Ectodermal cell (in vitro differentiated cells): Measurements from ENCODE around the gene LYRM2. TPM values are rescaled to one million over a fixed set of nuclear protein-coding genes. Genes with fewer than 3 reads are reported as not detected.

Experiments used
- H3K27ac ChIP-seq: 2 replicates; pipeline ENCODE4 v1.7.0; 2013; ENCODE audit warnings: mild to moderate bottlenecking, low read depth, low read length; ENCODE audit not compliant: insufficient read depth, poor library complexity, severe bottlenecking
- H3K27me3 ChIP-seq: 2 replicates; pipeline ENCODE4 v1.7.0; 2013; ENCODE audit warnings: mild to moderate bottlenecking, low read length; ENCODE audit not compliant: insufficient read depth, control insufficient read depth, poor library complexity, severe bottlenecking
- H3K36me3 ChIP-seq: one replicate; pipeline ENCODE4 v1.7.0; 2013; ENCODE audit warnings: low read length; ENCODE audit not compliant: control insufficient read depth, insufficient read depth
- H3K4me1 ChIP-seq: one replicate; pipeline ENCODE4 v1.7.0; 2013; ENCODE audit warnings: low read length; ENCODE audit not compliant: control insufficient read depth, insufficient read depth
- H3K4me3 ChIP-seq: 2 replicates; pipeline ENCODE4 v1.7.0; 2013; ENCODE audit warnings: low read depth, low read length, control low read depth; ENCODE audit not compliant: insufficient read depth
- H3K9me3 ChIP-seq: 2 replicates; pipeline ENCODE4 v1.7.0; 2013; ENCODE audit warnings: mild to moderate bottlenecking, low read length, moderate library complexity; ENCODE audit not compliant: control insufficient read depth
- WGBS, 2 experiments: methylation state at CpG; one replicate each; pipeline ENCODE4 v1.1.7; 2013; ENCODE audit warnings: missing lambda C conversion rate in 2 of 2; 5-methylcytosine and 5-hydroxymethylcytosine counted together
- polyA plus RNA-seq, 4 experiments: library from polyadenylated mRNA; stranded (reverse); fragments of 50-300 nt; gene quantifications; one replicate each; pipeline ENCODE4 v1.2.3, GENCODE V29; 2013

LYRM2 gene, protein sequence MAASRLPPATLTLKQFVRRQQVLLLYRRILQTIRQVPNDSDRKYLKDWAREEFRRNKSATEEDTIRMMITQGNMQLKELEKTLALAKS
- 34.4 TPM for polyA plus RNA-seq (2013, experiment 1 of 4)
- 40.3 TPM for polyA plus RNA-seq (2013, experiment 2 of 4)
- 31.6 TPM for polyA plus RNA-seq (2013, experiment 3 of 4)
- polyA plus RNA-seq (2013, experiment 4 of 4) = 34.5 TPM

DNA sequence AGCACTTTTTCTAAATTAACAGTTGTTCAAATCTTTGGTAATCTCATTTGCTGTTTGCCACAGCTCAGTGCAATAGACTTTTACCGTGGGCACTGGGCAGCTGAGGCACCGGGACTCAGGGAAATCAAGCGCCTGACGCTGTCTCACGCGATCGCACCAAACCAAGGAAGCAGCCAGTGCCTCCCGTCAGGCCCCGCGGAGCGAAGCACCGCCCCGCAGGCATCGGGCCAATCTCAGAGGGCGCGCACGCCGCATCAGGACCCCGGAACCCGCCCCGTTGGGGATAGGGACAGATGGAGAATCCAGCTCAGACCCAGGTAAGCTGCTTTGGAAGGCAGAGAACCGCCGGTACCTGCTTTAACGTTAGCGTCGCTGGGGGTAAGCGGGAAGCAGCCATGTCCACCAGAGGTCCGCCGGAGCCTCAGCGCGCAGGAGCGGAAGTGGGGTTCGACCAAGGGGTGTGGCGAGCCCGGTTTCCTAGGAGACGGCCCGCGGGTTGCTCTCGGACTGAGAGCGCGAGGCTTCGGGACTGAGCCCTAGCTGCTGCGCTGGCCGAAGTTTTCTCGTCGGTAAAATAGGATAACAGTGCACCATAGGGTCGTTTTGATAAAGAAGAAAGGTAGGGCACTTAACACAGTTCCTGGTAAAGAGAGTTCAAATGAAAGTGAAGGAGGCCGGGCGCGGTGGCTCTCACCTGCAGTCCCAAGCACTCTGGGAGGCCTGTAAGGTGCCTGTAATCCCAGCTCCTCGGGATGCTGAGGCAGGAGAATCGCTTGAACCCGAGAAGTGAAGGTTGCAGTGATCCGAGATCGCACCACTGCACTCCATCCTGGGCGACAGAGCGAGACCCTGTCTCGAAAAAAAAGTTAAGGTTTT lies at the start of gene LYRM2:
TSS of gene LYRM2 (minus strand) at position 428 of the 876 bp plus-strand sequence. CDS start at position 397, 31 bp downstream.
- Histone ChIP-seq H3K4me3 (peak within 1 kb of the TSS; percentile 82), H3K4me1 (peaks cover 4% of the 10 kb centered on the region), H3K27ac (peak within 1 kb of the TSS; percentile 67), H3K27me3 (no peaks in the 10 kb centered on the region), H3K9me3 (no peaks in the 10 kb centered on the region), H3K36me3 (peaks cover 8% of the 10 kb centered on the region)
- WGBS, 2 experiments = 2% methylated on average over 58 of the region's 58 CpGs

GRCh38 chr6:89688328-89688727 lies 49.8 kb upstream of the LYRM2 start:
- H3K36me3 ChIP-seq = peaks cover 55% of the 10 kb centered on the region
- 97 to 99% methylated on average over 2 of the region's 2 CpGs for WGBS, 2 experiments
- no peaks in the 10 kb centered on the region for H3K27me3 ChIP-seq
- no peak overlapping the region for H3K4me3 ChIP-seq
- no peaks in the 10 kb centered on the region for H3K9me3 ChIP-seq
- no peak overlapping the region for H3K27ac ChIP-seq
- peaks cover 5% of the 10 kb centered on the region for H3K4me1 ChIP-seq

- no peaks in the 10 kb centered on the region for H3K27me3 ChIP-seq
- H3K9me3 ChIP-seq = no peaks in the 10 kb centered on the region
- peaks cover 60% of the 10 kb centered on the region for H3K36me3 ChIP-seq
- H3K4me1 ChIP-seq = peaks cover 5% of the 10 kb centered on the region
- no peak overlapping the region for H3K4me3 ChIP-seq
- no peak overlapping the region for H3K27ac ChIP-seq
- WGBS, 2 experiments = 94 to 100% methylated on average over 2 of the region's 2 CpGs
Measured at GRCh38 chr6:89685311-89685710, 46.8 kb upstream of the LYRM2 start.

- no peak overlapping the region for H3K27ac ChIP-seq
- peaks cover 63% of the 10 kb centered on the region for H3K36me3 ChIP-seq
- no peaks in the 10 kb centered on the region for H3K27me3 ChIP-seq
- no peak overlapping the region for H3K4me3 ChIP-seq
- H3K4me1 ChIP-seq = no peaks in the 10 kb centered on the region
- WGBS, 2 experiments = 82 to 100% methylated on average over 1 of the region's 1 CpG
- no peaks in the 10 kb centered on the region for H3K9me3 ChIP-seq
Measured at GRCh38 chr6:89682991-89683390, 44.4 kb upstream of the LYRM2 start.

- H3K9me3 ChIP-seq = no peaks in the 10 kb centered on the region
- H3K27ac ChIP-seq = no peak overlapping the region
- no peaks in the 10 kb centered on the region for H3K27me3 ChIP-seq
- peaks cover 60% of the 10 kb centered on the region for H3K36me3 ChIP-seq
- 95 to 96% methylated on average over 10 of the region's 10 CpGs for WGBS, 2 experiments
- no peak overlapping the region for H3K4me3 ChIP-seq
- no peaks in the 10 kb centered on the region for H3K4me1 ChIP-seq
Measured at GRCh38 chr6:89681983-89682564, 43.5 kb upstream of the LYRM2 start.

GRCh38 chr6:89680551-89680950 lies 42.0 kb upstream of the LYRM2 start:
- H3K4me1 ChIP-seq = no peaks in the 10 kb centered on the region
- H3K27me3 ChIP-seq = no peaks in the 10 kb centered on the region
- H3K4me3 ChIP-seq = no peak overlapping the region
- whole genome bisulfite sequencing, 2 experiments = 88 to 91% methylated on average over 7 of the region's 7 CpGs
- no peak overlapping the region for H3K27ac ChIP-seq
- no peaks in the 10 kb centered on the region for H3K9me3 ChIP-seq
- peaks cover 62% of the 10 kb centered on the region for H3K36me3 ChIP-seq

DNA sequence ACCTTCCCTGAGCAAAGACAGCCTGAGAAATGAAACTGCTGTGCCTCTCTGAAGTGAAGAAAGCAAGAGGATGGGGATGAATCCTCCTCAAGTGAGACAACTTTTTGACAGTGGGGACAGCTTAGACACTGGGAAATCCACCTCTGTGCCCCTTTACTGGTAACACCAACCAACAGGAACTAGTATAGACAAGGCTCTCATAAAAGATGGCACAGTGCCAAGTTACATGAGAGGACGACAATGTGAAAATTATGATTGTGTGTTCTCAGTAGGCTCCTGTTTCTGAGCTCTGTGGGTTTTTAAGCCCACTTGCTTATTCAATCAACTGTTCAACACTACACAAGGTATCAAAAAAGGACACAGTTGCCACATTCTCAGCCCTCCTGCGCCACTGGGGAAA lies 41.6 kb upstream of the LYRM2 start:
- H3K4me3 ChIP-seq = no peak overlapping the region
- H3K9me3 ChIP-seq = no peaks in the 10 kb centered on the region
- H3K36me3 ChIP-seq = peaks cover 63% of the 10 kb centered on the region
- H3K4me1 ChIP-seq = no peaks in the 10 kb centered on the region
- no peaks in the 10 kb centered on the region for H3K27me3 ChIP-seq
- H3K27ac ChIP-seq = no peak overlapping the region
- WGBS, 2 experiments = 88 to 97% methylated on average over 2 of the region's 2 CpGs

DNA sequence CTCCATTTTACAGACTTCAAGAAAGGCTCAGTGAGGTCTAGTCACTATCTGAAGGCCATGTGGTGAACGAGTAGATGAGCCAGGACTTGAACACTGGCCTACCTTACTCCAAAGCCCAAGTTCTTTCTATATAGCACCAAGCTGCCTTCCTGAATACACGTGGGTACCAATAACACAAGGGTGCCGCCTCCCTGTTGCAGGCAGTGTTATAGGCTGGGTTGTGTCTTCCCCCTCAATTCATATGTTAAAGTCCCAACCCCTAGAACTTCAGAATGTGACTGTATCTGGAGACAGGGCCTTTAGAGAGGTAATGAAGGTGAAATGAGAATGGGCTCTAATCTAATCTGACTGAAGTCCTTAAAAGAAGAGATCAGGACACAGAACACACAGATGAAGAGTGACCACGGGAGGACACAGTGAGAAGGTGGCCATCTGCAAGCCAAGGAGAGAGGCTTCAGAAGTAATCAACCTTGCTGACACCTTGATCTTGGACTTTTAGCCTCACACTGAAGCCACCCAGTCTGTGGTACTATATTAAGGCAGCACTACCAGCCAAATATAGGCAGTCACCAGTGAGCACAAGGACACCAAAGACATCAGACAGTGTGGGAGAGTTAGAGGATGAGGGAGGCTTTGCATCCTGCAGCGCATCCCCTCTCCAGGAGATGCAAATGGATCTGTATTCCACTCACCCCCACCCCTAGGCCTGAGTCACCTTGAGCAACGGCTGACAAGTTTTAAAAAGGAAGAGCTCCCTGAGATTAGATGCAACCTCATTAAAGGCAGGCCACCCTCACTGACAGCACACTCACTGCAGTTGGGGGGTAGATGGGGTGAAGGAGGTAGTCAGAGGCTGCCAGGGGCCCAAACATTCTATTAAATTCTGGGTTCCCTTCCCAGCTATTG lies 40.9 kb upstream of the LYRM2 start:
- Histone ChIP-seq H3K4me3 (no peak overlapping the region), H3K9me3 (no peaks in the 10 kb centered on the region), H3K27ac (no peak overlapping the region), H3K4me1 (no peaks in the 10 kb centered on the region), H3K36me3 (peaks cover 62% of the 10 kb centered on the region), H3K27me3 (no peaks in the 10 kb centered on the region)
- WGBS, 2 experiments = 62 to 65% methylated on average over 5 to 6 of the region's 6 CpGs

GRCh38 chr6:89678531-89678930 lies 40.0 kb upstream of the LYRM2 start:
- 60 to 83% methylated on average over 2 to 3 of the region's 3 CpGs for WGBS, 2 experiments
- H3K4me1 ChIP-seq = no peaks in the 10 kb centered on the region
- H3K4me3 ChIP-seq = no peak overlapping the region
- no peaks in the 10 kb centered on the region for H3K9me3 ChIP-seq
- peaks cover 61% of the 10 kb centered on the region for H3K36me3 ChIP-seq
- no peak overlapping the region for H3K27ac ChIP-seq
- H3K27me3 ChIP-seq = no peaks in the 10 kb centered on the region
